ENCODE measurements around the gene GRHL1. TPM values are rescaled to one million over a fixed set of nuclear protein-coding genes. Genes with fewer than 3 reads are reported as not detected.

Gene GRHL1
- total and polyA plus RNA-seq, 2 of the 8 experiments (the other 6 are each of a cell fraction or from before 2014, with no cell fraction given): 1.3 to 3.6 TPM

DNA sequence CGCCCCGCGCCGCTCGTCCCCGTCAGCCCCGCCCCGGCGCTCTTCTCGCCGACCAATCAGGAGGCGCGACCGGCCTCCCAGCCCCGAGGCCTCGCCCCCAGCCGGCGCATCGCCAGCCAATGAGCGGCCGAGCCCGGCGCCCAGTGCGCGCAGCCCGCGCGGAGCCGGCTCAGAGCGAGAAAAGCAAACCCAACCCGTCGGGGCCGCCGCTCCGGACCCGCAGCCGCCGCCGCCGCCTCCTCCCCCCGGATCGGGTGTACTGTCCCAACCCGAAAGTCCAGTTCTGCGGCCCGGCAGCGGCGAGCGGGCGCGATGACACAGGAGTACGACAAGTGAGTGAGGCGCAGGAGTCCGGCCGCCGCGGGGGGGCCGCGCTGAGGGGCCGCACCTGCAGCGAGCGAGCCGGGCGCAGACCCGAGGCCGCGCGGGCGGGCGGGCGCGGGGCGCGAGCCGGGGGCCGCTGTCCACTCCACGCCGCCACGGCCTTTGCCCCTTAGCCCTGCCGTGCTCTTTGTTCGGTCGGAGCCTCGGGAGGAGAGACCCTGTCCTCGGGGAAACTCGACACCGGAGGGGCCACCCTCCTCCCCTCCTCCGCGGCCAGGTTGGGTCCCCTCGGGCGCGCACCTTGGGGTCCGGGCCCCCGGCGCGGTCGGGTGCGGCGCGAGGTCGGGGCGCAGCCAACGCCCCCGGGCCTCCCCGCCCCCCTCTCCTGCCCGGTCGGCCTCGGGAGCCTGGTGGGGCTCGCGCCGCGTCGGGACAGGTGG is at the start of gene GRHL1 (continued):
- TF ChIP-seq, protein P1, sequence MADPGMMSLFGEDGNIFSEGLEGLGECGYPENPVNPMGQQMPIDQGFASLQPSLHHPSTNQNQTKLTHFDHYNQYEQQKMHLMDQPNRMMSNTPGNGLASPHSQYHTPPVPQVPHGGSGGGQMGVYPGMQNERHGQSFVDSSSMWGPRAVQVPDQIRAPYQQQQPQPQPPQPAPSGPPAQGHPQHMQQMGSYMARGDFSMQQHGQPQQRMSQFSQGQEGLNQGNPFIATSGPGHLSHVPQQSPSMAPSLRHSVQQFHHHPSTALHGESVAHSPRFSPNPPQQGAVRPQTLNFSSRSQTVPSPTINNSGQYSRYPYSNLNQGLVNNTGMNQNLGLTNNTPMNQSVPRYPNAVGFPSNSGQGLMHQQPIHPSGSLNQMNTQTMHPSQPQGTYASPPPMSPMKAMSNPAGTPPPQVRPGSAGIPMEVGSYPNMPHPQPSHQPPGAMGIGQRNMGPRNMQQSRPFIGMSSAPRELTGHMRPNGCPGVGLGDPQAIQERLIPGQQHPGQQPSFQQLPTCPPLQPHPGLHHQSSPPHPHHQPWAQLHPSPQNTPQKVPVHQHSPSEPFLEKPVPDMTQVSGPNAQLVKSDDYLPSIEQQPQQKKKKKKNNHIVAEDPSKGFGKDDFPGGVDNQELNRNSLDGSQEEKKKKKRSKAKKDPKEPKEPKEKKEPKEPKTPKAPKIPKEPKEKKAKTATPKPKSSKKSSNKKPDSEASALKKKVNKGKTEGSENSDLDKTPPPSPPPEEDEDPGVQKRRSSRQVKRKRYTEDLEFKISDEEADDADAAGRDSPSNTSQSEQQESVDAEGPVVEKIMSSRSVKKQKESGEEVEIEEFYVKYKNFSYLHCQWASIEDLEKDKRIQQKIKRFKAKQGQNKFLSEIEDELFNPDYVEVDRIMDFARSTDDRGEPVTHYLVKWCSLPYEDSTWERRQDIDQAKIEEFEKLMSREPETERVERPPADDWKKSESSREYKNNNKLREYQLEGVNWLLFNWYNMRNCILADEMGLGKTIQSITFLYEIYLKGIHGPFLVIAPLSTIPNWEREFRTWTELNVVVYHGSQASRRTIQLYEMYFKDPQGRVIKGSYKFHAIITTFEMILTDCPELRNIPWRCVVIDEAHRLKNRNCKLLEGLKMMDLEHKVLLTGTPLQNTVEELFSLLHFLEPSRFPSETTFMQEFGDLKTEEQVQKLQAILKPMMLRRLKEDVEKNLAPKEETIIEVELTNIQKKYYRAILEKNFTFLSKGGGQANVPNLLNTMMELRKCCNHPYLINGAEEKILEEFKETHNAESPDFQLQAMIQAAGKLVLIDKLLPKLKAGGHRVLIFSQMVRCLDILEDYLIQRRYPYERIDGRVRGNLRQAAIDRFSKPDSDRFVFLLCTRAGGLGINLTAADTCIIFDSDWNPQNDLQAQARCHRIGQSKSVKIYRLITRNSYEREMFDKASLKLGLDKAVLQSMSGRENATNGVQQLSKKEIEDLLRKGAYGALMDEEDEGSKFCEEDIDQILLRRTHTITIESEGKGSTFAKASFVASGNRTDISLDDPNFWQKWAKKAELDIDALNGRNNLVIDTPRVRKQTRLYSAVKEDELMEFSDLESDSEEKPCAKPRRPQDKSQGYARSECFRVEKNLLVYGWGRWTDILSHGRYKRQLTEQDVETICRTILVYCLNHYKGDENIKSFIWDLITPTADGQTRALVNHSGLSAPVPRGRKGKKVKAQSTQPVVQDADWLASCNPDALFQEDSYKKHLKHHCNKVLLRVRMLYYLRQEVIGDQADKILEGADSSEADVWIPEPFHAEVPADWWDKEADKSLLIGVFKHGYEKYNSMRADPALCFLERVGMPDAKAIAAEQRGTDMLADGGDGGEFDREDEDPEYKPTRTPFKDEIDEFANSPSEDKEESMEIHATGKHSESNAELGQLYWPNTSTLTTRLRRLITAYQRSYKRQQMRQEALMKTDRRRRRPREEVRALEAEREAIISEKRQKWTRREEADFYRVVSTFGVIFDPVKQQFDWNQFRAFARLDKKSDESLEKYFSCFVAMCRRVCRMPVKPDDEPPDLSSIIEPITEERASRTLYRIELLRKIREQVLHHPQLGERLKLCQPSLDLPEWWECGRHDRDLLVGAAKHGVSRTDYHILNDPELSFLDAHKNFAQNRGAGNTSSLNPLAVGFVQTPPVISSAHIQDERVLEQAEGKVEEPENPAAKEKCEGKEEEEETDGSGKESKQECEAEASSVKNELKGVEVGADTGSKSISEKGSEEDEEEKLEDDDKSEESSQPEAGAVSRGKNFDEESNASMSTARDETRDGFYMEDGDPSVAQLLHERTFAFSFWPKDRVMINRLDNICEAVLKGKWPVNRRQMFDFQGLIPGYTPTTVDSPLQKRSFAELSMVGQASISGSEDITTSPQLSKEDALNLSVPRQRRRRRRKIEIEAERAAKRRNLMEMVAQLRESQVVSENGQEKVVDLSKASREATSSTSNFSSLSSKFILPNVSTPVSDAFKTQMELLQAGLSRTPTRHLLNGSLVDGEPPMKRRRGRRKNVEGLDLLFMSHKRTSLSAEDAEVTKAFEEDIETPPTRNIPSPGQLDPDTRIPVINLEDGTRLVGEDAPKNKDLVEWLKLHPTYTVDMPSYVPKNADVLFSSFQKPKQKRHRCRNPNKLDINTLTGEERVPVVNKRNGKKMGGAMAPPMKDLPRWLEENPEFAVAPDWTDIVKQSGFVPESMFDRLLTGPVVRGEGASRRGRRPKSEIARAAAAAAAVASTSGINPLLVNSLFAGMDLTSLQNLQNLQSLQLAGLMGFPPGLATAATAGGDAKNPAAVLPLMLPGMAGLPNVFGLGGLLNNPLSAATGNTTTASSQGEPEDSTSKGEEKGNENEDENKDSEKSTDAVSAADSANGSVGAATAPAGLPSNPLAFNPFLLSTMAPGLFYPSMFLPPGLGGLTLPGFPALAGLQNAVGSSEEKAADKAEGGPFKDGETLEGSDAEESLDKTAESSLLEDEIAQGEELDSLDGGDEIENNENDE (IDR thresholded peaks at IDR 0.05; ENCODE audit: insufficient replicate concordance, low read length): no peak
- TF ChIP-seq TAF1 (IDR thresholded peaks at IDR 0.05; ENCODE audit: low read depth, low read length) (peak; percentile 37; the same call in 1 of the 2 replicates), KDM4A (IDR thresholded peaks at IDR 0.05; ENCODE audit: low read depth, low read length, severe bottlenecking) (peak; percentile 81), SP2 (IDR thresholded peaks at IDR 0.05; ENCODE audit: low read length) (no peak), PHF8 (conservative IDR thresholded peaks at IDR 0.05; ENCODE audit: low read depth, low read length) (peak; percentile 42; the same call in 1 of the 2 replicates)

Data from H1 (cell line).